ENCODE measurements around the gene FAM241B.

Gene FAM241B

GRCh38 chr10:69668721-69669120 is 38.7 kb downstream of the FAM241B start:
- DNase-seq, result no peak

GRCh38 chr10:69669409-69669808 is 39.4 kb downstream of the FAM241B start:
- DNase-seq, result no peak

- DNase-seq, result no peak
These were observed 43.5 kb downstream of the FAM241B start for GRCh38 chr10:69673521-69673920.

GRCh38 chr10:69674786-69675185 is 44.7 kb downstream of the FAM241B start:
- no peak for DNase-seq

GRCh38 chr10:69676301-69676700 is 46.3 kb downstream of the FAM241B start:
- DNase-seq, result no peak

GRCh38 chr10:69677985-69678654 is 48.1 kb downstream of the FAM241B start:
- DNase-seq, result no peak

GRCh38 chr10:69679736-69680135 is 49.7 kb downstream of the FAM241B start:
- no peak for DNase-seq

GRCh38 chr10:69680610-69681009 is 50.6 kb downstream of the FAM241B start:
- no peak for DNase-seq

- DNase-seq, result no peak
These were observed 51.4 kb downstream of the FAM241B start for GRCh38 chr10:69681436-69681835.

- no peak for DNase-seq
These were observed 53.0 kb downstream of the FAM241B start for GRCh38 chr10:69682955-69683474.
